Liver (tissue), 9 donors: ENCODE measurements around the gene PKDREJ. TPM values are rescaled to one million over a fixed set of nuclear protein-coding genes. Genes with fewer than 3 reads are reported as not detected.

Source experiments
- DNase-seq: peaks from one replicate; pipeline ENCODE4 v3.0.0-alpha.2; 2017; ENCODE audit warnings: low spot score
- H3K27ac ChIP-seq, 2 donors: one replicate each; pipeline ENCODE4 v1.7.0; 2013; ENCODE audit warnings: inconsistent platforms in 2 of 2, low read length in 2 of 2, control low read depth in 1 of 2, low read depth in 1 of 2, mild to moderate bottlenecking in 1 of 2
- H3K27me3 ChIP-seq, 4 donors: one replicate each; pipeline versions ENCODE4 v1.6.1 to v1.7.0; 2013; ENCODE audit warnings: low read length in 3 of 4, inconsistent platforms in 1 of 4, mild to moderate bottlenecking in 1 of 4, moderate library complexity in 1 of 4; ENCODE audit not compliant: control insufficient read depth in 4 of 4, insufficient read depth in 4 of 4
- H3K36me3 ChIP-seq, 4 donors: one replicate each; pipeline versions ENCODE4 v1.6.1 to v1.7.0; 2013; ENCODE audit warnings: low read length in 3 of 4, mild to moderate bottlenecking in 3 of 4, low read depth in 1 of 4, moderate library complexity in 1 of 4; ENCODE audit not compliant: control insufficient read depth in 4 of 4, insufficient read depth in 3 of 4
- H3K4me1 ChIP-seq, 4 donors: one replicate each; pipeline versions ENCODE4 v1.6.1 to v1.7.0; 2013; ENCODE audit warnings: low read length in 3 of 4, mild to moderate bottlenecking in 3 of 4, moderate library complexity in 1 of 4; ENCODE audit not compliant: control insufficient read depth in 4 of 4, insufficient read depth in 4 of 4
- H3K4me3 ChIP-seq, 3 donors: one replicate each; pipeline versions ENCODE4 v1.6.1 to v1.7.0; 2013; ENCODE audit warnings: low read length in 3 of 3, control low read depth in 1 of 3, low read depth in 1 of 3, mild to moderate bottlenecking in 1 of 3
- H3K9ac ChIP-seq, 2 donors: one replicate each; pipeline ENCODE4 v1.7.0; 2013; ENCODE audit warnings: low read length in 2 of 2, mild to moderate bottlenecking in 2 of 2, moderate library complexity in 2 of 2, control low read depth in 1 of 2, low read depth in 1 of 2
- H3K9me3 ChIP-seq, 4 donors: one replicate each; pipeline versions ENCODE4 v1.6.1 to v1.7.0; 2013; ENCODE audit warnings: low read length in 3 of 4; ENCODE audit not compliant: control insufficient read depth in 4 of 4
- EGR1 ChIP-seq, 2 donors: IDR thresholded peaks; 2 replicates each; pipeline ENCODE4 v1.6.1; 2016 to 2018; ENCODE audit warnings: antibody characterized with exemption in 2 of 2, low read depth in 2 of 2
- FOXA1 ChIP-seq: IDR thresholded peaks from 2 replicates; pipeline ENCODE4 v1.6.1; 2016; ENCODE audit warnings: antibody characterized with exemption
- FOXA2 ChIP-seq: IDR thresholded peaks from 2 replicates; pipeline ENCODE4 v1.6.1; 2016; ENCODE audit warnings: antibody characterized with exemption
- GABPA ChIP-seq, 2 donors: IDR thresholded peaks in 1 of 2; conservative IDR thresholded peaks in 1 of 2; 2 replicates each; pipeline ENCODE4 v1.6.1; 2016; ENCODE audit warnings: antibody characterized with exemption in 2 of 2, mild to moderate bottlenecking in 1 of 2, moderate library complexity in 1 of 2
- HNF4A ChIP-seq, 2 donors: conservative IDR thresholded peaks; 2 replicates each; pipeline ENCODE4 v1.6.1; 2016; ENCODE audit warnings: antibody characterized with exemption in 2 of 2, mild to moderate bottlenecking in 2 of 2
- HNF4G ChIP-seq: IDR thresholded peaks from 2 replicates; pipeline ENCODE4 v1.6.1; 2016; ENCODE audit warnings: antibody characterized with exemption
- JUND ChIP-seq, 2 donors: IDR thresholded peaks; 2 replicates each; pipeline ENCODE4 v1.6.1; 2016; ENCODE audit warnings: antibody characterized with exemption in 2 of 2
- NR2F2 ChIP-seq: IDR thresholded peaks from 2 replicates; pipeline ENCODE4 v1.6.1; 2016; ENCODE audit warnings: antibody characterized with exemption
- RAD21 ChIP-seq, 2 donors: IDR thresholded peaks; 2 replicates each; pipeline ENCODE4 v1.6.1; 2016; ENCODE audit warnings: antibody characterized with exemption in 2 of 2, mild to moderate bottlenecking in 2 of 2
- RXRA ChIP-seq, 2 donors: IDR thresholded peaks; 2 replicates each; pipeline ENCODE4 v1.6.1; 2017 to 2018; ENCODE audit warnings: antibody characterized with exemption in 2 of 2, mild to moderate bottlenecking in 1 of 2
- SP1 ChIP-seq: IDR thresholded peaks from 2 replicates; pipeline ENCODE4 v1.6.1; 2018; ENCODE audit warnings: antibody characterized with exemption, mild to moderate bottlenecking
- TAF1 ChIP-seq: conservative IDR thresholded peaks from 2 replicates; pipeline ENCODE4 v1.6.1; 2016; ENCODE audit warnings: antibody characterized with exemption, mild to moderate bottlenecking
- YY1 ChIP-seq: IDR thresholded peaks from 2 replicates; pipeline ENCODE4 v1.6.1; 2016; ENCODE audit warnings: antibody characterized with exemption, mild to moderate bottlenecking
- WGBS: extraction: QIAGEN DNeasy Blood & Tissue Kit; methylation state at CpG from one replicate; pipeline ENCODE4 v1.1.7; 2013; 5-methylcytosine and 5-hydroxymethylcytosine counted together
- polyA plus RNA-seq, 2 donors: library from polyadenylated mRNA; stranded (reverse) in 1 of 2; unstranded in 1 of 2; fragments of 200-250 nt in 1 of 2; fragments of >200 nt in 1 of 2; fragmentation: Nextera tagmentation in 1 of 2; extraction: Ambion mirVana in 1 of 2; gene quantifications; one replicate each; pipeline versions ENCODE4 v1.2.1 to v1.2.3, GENCODE V29; 2013 to 2015
- total RNA-seq, 2 donors: library from RNA; depleted of rRNA; stranded (reverse); fragments of >200 nt; gene quantifications; one replicate each; pipeline ENCODE4 v1.2.3, GENCODE V29; 2014
- TF ChIP-seq, protein P1 (sequence below): IDR thresholded peaks from 2 replicates; pipeline ENCODE4 v1.6.1; 2016; ENCODE audit warnings: antibody characterized with exemption
- TF ChIP-seq, protein P2 (sequence below): IDR thresholded peaks from 2 replicates; pipeline ENCODE4 v1.6.1; 2016; ENCODE audit warnings: antibody characterized with exemption, mild to moderate bottlenecking
- TF ChIP-seq, protein P3 (sequence below): fragments of 150-350 bp; IDR thresholded peaks from 2 replicates; pipeline ENCODE4 v1.5.1; 2017; ENCODE audit warnings: improper control_type of control experiment, low read depth, low read length; ENCODE audit not compliant: missing input control
- TF ChIP-seq, protein P4 (sequence below): IDR thresholded peaks from 2 replicates; pipeline ENCODE4 v1.6.1; 2016; ENCODE audit warnings: antibody characterized with exemption
- TF ChIP-seq, protein P5 (sequence below): IDR thresholded peaks from 2 replicates; pipeline ENCODE4 v1.6.1; 2016; ENCODE audit warnings: antibody characterized with exemption
- donor health status: healthy.
- donor health status: healthy.
- donor health status: healthy.
- donor health status: healthy.
- donor health status: healthy.

The PKDREJ gene
- total and polyA plus RNA-seq, 4 donors: under 0.01 to 0.05 (median 0.02) TPM

DNA sequence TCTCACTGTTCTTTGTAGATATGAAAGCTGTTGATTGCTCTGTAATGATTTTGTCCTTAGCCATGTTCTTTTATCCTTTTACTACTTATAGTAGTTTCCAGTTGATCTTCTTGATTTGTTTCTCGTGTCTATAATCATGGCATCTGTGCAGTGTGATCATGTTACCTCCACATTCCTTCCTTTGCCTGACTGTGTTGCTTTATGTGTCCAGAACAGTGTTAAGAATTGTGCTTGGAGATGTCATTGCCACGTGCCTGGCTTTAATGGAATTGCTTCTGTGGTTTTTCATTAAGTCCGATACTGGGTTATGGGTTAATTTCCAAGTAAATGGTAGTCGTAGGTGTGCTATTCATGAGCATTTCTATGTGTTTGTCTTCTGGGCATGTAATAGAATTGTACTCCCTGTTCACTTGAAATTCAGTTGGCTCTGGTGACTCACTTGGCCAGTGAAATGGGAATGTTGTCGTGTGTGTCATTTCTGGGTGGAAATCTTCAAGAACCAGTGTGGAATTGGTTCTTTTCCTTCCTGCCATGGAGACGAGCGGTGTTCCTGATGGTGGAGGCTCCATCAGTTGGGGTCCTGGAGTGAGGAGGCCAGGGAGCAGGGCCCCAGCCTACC lies 40.3 kb upstream of the PKDREJ start:
- H3K27ac ChIP-seq: no peak overlapping the region
- TF ChIP-seq HNF4A (conservative IDR thresholded peaks at IDR 0.05): no peak
- TF ChIP-seq RXRA (IDR thresholded peaks at IDR 0.05): no peak
- TF ChIP-seq HNF4G: no peak
- no peak for TF ChIP-seq NR2F2
- TF ChIP-seq, protein P1, sequence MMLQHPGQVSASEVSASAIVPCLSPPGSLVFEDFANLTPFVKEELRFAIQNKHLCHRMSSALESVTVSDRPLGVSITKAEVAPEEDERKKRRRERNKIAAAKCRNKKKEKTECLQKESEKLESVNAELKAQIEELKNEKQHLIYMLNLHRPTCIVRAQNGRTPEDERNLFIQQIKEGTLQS: no peak
- TF ChIP-seq GABPA (IDR thresholded peaks at IDR 0.05 in 1 of 2, conservative IDR thresholded peaks at IDR 0.05 in 1 of 2): no peak
- TF ChIP-seq, protein P2, sequence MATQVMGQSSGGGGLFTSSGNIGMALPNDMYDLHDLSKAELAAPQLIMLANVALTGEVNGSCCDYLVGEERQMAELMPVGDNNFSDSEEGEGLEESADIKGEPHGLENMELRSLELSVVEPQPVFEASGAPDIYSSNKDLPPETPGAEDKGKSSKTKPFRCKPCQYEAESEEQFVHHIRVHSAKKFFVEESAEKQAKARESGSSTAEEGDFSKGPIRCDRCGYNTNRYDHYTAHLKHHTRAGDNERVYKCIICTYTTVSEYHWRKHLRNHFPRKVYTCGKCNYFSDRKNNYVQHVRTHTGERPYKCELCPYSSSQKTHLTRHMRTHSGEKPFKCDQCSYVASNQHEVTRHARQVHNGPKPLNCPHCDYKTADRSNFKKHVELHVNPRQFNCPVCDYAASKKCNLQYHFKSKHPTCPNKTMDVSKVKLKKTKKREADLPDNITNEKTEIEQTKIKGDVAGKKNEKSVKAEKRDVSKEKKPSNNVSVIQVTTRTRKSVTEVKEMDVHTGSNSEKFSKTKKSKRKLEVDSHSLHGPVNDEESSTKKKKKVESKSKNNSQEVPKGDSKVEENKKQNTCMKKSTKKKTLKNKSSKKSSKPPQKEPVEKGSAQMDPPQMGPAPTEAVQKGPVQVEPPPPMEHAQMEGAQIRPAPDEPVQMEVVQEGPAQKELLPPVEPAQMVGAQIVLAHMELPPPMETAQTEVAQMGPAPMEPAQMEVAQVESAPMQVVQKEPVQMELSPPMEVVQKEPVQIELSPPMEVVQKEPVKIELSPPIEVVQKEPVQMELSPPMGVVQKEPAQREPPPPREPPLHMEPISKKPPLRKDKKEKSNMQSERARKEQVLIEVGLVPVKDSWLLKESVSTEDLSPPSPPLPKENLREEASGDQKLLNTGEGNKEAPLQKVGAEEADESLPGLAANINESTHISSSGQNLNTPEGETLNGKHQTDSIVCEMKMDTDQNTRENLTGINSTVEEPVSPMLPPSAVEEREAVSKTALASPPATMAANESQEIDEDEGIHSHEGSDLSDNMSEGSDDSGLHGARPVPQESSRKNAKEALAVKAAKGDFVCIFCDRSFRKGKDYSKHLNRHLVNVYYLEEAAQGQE: no peak
- TF ChIP-seq, protein P3, sequence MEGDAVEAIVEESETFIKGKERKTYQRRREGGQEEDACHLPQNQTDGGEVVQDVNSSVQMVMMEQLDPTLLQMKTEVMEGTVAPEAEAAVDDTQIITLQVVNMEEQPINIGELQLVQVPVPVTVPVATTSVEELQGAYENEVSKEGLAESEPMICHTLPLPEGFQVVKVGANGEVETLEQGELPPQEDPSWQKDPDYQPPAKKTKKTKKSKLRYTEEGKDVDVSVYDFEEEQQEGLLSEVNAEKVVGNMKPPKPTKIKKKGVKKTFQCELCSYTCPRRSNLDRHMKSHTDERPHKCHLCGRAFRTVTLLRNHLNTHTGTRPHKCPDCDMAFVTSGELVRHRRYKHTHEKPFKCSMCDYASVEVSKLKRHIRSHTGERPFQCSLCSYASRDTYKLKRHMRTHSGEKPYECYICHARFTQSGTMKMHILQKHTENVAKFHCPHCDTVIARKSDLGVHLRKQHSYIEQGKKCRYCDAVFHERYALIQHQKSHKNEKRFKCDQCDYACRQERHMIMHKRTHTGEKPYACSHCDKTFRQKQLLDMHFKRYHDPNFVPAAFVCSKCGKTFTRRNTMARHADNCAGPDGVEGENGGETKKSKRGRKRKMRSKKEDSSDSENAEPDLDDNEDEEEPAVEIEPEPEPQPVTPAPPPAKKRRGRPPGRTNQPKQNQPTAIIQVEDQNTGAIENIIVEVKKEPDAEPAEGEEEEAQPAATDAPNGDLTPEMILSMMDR: no peak
- no peak for TF ChIP-seq FOXA2
- no peak for TF ChIP-seq FOXA1
- no peak for TF ChIP-seq YY1
- no peak for TF ChIP-seq JUND (IDR thresholded peaks at IDR 0.05)
- no peak for TF ChIP-seq EGR1 (IDR thresholded peaks at IDR 0.05; ENCODE audit: low read depth in 2 of 2)
- no peak for TF ChIP-seq TAF1
- TF ChIP-seq, protein P4, sequence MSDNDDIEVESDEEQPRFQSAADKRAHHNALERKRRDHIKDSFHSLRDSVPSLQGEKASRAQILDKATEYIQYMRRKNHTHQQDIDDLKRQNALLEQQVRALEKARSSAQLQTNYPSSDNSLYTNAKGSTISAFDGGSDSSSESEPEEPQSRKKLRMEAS: no peak
- no peak for TF ChIP-seq RAD21 (IDR thresholded peaks at IDR 0.05)
- TF ChIP-seq, protein P5, sequence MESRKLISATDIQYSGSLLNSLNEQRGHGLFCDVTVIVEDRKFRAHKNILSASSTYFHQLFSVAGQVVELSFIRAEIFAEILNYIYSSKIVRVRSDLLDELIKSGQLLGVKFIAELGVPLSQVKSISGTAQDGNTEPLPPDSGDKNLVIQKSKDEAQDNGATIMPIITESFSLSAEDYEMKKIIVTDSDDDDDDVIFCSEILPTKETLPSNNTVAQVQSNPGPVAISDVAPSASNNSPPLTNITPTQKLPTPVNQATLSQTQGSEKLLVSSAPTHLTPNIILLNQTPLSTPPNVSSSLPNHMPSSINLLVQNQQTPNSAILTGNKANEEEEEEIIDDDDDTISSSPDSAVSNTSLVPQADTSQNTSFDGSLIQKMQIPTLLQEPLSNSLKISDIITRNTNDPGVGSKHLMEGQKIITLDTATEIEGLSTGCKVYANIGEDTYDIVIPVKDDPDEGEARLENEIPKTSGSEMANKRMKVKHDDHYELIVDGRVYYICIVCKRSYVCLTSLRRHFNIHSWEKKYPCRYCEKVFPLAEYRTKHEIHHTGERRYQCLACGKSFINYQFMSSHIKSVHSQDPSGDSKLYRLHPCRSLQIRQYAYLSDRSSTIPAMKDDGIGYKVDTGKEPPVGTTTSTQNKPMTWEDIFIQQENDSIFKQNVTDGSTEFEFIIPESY: no peak
- no peak for TF ChIP-seq SP1
- H3K36me3 ChIP-seq: no peaks in the 10 kb centered on the region
- no peaks in the 10 kb centered on the region for H3K9me3 ChIP-seq
- H3K4me3 ChIP-seq: no peak overlapping the region
- H3K4me1 ChIP-seq: no peaks in the 10 kb centered on the region
- WGBS: 95% methylated on average over 7 of the region's 7 CpGs
- no peak overlapping the region for H3K9ac ChIP-seq
- no peak for DNase-seq
- no peaks in the 10 kb centered on the region for H3K27me3 ChIP-seq
